ENCODE results near the gene TTLL11.

TTLL11 gene

DNA sequence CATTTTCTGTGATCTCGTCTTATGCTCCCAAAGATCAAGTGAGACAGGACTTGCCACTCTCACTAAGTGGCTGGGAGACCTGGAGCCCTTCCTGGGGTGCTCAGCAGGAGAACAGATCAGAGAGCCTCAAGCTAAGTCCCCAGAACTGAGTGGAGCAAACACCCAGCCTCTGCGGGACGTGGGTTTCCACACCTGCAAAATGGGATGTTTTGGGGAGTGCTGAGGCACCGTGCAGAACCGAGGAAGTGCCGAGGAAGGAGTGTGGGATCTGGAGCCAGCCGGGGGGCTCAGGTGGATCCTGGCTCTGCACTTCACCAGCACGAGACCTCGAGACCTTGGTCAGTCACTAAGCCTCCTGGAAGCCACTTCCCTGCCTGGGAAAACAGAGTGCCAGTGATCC, 275.6 kb downstream of the TTLL11 start:
- Histone ChIP-seq H3K9me2 (replicated peaks; ENCODE audit: low read depth, low read length) (no peaks in the 10 kb centered on the region), H3K9me3 (ENCODE audit: insufficient read depth, low read depth, low read length) (no peaks in the 10 kb centered on the region), H3K36me3 (ENCODE audit: insufficient read depth, low read length) (no peaks in the 10 kb centered on the region; the same call in 1 of the 2 replicates), H3K27me3 (ENCODE audit: insufficient read depth, low read length, poor library complexity, severe bottlenecking) (no peaks in the 10 kb centered on the region), H3K4me1 (ENCODE audit: insufficient read depth, low read length, poor library complexity, severe bottlenecking) (peaks cover 33% of the 10 kb centered on the region), H3F3A (ENCODE audit: low read depth) (no peaks in the 10 kb centered on the region), H3K9ac (ENCODE audit: low read depth, low read length, poor library complexity, severe bottlenecking) (no peak overlapping the region), H4K20me1 (ENCODE audit: insufficient read depth, low read length, poor library complexity, severe bottlenecking) (no peaks in the 10 kb centered on the region), H3K4me2 (ENCODE audit: low read depth, low read length, poor library complexity, severe bottlenecking) (no peak overlapping the region), H3K79me2 (ENCODE audit: insufficient read depth, low read length) (no peaks in the 10 kb centered on the region), H3K4me3 (ENCODE audit: low read length, poor library complexity, severe bottlenecking) (no peak overlapping the region), H2AFZ (ENCODE audit: low read length) (no peak overlapping the region)
- TF ChIP-seq EZH2phosphoT487 (IDR thresholded peaks at IDR 0.05; ENCODE audit: borderline replicate concordance): no peak

DNA sequence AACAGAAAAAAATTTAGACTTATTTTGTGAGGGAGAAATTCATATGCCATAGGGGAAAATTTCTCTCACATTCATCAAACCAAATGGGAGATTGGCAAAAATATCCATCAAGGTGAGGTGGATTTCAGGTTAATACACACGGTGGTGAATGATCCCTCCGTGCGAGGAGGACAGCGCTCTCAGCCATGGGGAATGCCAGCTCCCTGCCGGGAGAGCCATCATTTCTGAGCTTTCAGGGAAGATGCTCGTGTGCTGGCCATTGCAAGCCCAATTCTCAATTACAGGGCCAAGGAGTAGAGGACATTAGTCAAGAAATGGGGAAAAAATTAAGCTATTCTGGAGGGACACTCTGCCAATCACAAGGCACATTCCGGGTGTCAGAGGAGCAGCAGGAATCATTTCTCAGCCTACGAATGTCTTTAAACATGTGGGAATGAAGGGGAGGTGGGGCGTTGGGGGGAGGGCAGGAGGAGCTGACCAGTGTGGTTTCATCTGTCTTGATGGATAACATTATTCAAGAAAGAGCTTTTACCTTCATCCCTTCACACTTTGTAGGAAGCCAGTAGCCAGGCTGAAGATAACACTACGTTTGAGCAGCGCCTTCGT, 276.2 kb downstream of the TTLL11 start:
- Histone ChIP-seq H3K36me3 (ENCODE audit: insufficient read depth, low read length) (no peaks in the 10 kb centered on the region; the same call in 1 of the 2 replicates), H3K4me1 (ENCODE audit: insufficient read depth, low read length, poor library complexity, severe bottlenecking) (peaks cover 29% of the 10 kb centered on the region), H3K9me2 (replicated peaks; ENCODE audit: low read depth, low read length) (no peaks in the 10 kb centered on the region), H4K20me1 (ENCODE audit: insufficient read depth, low read length, poor library complexity, severe bottlenecking) (no peaks in the 10 kb centered on the region), H3K9me3 (ENCODE audit: insufficient read depth, low read depth, low read length) (no peaks in the 10 kb centered on the region), H3K9ac (ENCODE audit: low read depth, low read length, poor library complexity, severe bottlenecking) (no peak overlapping the region), H3K79me2 (ENCODE audit: insufficient read depth, low read length) (no peaks in the 10 kb centered on the region), H3K27me3 (ENCODE audit: insufficient read depth, low read length, poor library complexity, severe bottlenecking) (no peaks in the 10 kb centered on the region), H3K4me3 (ENCODE audit: low read length, poor library complexity, severe bottlenecking) (no peak overlapping the region), H3K4me2 (ENCODE audit: low read depth, low read length, poor library complexity, severe bottlenecking) (no peak overlapping the region), H3F3A (ENCODE audit: low read depth) (no peaks in the 10 kb centered on the region), H2AFZ (ENCODE audit: low read length) (no peak overlapping the region)
- no peak for TF ChIP-seq EZH2phosphoT487 (IDR thresholded peaks at IDR 0.05; ENCODE audit: borderline replicate concordance)
- TF ChIP-seq, protein P1, sequence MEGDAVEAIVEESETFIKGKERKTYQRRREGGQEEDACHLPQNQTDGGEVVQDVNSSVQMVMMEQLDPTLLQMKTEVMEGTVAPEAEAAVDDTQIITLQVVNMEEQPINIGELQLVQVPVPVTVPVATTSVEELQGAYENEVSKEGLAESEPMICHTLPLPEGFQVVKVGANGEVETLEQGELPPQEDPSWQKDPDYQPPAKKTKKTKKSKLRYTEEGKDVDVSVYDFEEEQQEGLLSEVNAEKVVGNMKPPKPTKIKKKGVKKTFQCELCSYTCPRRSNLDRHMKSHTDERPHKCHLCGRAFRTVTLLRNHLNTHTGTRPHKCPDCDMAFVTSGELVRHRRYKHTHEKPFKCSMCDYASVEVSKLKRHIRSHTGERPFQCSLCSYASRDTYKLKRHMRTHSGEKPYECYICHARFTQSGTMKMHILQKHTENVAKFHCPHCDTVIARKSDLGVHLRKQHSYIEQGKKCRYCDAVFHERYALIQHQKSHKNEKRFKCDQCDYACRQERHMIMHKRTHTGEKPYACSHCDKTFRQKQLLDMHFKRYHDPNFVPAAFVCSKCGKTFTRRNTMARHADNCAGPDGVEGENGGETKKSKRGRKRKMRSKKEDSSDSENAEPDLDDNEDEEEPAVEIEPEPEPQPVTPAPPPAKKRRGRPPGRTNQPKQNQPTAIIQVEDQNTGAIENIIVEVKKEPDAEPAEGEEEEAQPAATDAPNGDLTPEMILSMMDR (conservative IDR thresholded peaks at IDR 0.05; ENCODE audit: low read length): no peak

DNA sequence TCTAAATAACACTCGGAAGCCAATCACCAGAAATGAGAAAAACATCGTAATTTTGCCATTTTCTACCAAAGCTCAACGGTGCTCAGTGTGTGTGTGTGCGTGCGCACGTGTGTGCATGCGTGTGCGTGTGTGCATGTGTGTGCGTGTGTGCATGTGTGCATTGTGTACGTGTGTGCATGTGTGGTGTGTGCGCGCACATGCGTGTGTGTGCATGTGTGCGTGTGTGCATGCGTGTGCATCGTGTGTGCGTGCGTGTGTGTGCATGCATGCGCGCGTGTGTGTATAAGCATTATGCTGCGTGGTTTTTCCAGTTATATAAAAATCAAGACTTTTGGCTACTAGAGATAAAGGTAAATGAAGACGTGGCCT, 276.7 kb downstream of the TTLL11 start:
- no peak for TF ChIP-seq EZH2phosphoT487 (IDR thresholded peaks at IDR 0.05; ENCODE audit: borderline replicate concordance)
- TF ChIP-seq, protein P1 (conservative IDR thresholded peaks at IDR 0.05; ENCODE audit: low read length): no peak
- no peaks in the 10 kb centered on the region for H3K9me3 ChIP-seq (ENCODE audit: insufficient read depth, low read depth, low read length)
- H3F3A ChIP-seq (ENCODE audit: low read depth): no peaks in the 10 kb centered on the region
- no peak overlapping the region for H3K4me2 ChIP-seq (ENCODE audit: low read depth, low read length, poor library complexity, severe bottlenecking)
- H3K27me3 ChIP-seq (ENCODE audit: insufficient read depth, low read length, poor library complexity, severe bottlenecking): no peaks in the 10 kb centered on the region
- peaks cover 28% of the 10 kb centered on the region for H3K4me1 ChIP-seq (ENCODE audit: insufficient read depth, low read length, poor library complexity, severe bottlenecking)
- no peak overlapping the region for H3K9ac ChIP-seq (ENCODE audit: low read depth, low read length, poor library complexity, severe bottlenecking)
- H3K36me3 ChIP-seq (ENCODE audit: insufficient read depth, low read length): no peaks in the 10 kb centered on the region; the same call in 1 of the 2 replicates
- no peak overlapping the region for H2AFZ ChIP-seq (ENCODE audit: low read length)
- no peak overlapping the region for H3K4me3 ChIP-seq (ENCODE audit: low read length, poor library complexity, severe bottlenecking)
- H3K9me2 ChIP-seq (replicated peaks; ENCODE audit: low read depth, low read length): no peaks in the 10 kb centered on the region
- no peaks in the 10 kb centered on the region for H4K20me1 ChIP-seq (ENCODE audit: insufficient read depth, low read length, poor library complexity, severe bottlenecking)
- H3K79me2 ChIP-seq (ENCODE audit: insufficient read depth, low read length): no peaks in the 10 kb centered on the region

Data from Loucy (cell line).